HG02885 (cell line): ENCODE results near the gene KCNK6.

Experiments used
- ATAC-seq: cut with Tn5 transposase; IDR thresholded peaks from one replicate; pipeline ENCODE4 v1.9.1; 2021; ENCODE audit warnings: mild to moderate bottlenecking; ENCODE audit not compliant: unreplicated experiment, poor library complexity

Gene KCNK6

DNA sequence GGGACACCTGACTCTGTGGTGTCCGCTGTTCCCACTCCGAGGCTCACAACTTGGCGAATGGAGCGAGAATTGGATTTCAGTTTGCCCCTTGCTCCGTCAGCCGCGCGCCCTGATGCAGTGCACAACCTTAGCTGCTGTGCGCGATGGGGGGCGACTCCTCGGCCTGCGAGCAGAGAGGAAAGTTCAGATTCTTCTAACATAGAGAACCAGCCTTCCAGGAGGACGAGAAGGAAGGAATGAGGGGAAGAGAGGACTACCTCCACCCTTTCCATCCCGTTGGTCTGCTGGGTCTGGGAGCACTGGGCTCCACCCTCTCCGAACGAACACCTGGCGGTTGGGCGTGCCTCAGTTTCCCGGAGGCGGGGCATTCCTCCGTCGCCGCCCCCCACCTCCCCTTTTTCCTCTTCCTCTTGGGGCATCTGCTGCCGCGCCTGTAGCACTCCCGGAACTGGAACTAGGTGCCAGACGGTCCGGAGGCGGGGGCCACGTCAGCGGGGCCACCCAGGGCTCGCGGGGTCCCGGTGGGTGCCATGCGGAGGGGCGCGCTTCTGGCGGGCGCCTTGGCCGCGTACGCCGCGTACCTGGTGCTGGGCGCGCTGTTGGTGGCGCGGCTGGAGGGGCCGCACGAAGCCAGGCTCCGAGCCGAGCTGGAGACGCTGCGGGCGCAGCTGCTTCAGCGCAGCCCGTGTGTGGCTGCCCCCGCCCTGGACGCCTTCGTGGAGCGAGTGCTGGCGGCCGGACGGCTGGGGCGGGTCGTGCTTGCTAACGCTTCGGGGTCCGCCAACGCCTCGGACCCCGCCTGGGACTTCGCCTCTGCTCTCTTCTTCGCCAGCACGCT, at the start of gene KCNK6:
TSS of gene KCNK6 (plus strand) at position 425 of the 838 bp plus-strand sequence. CDS start at position 531, 106 bp downstream.
- ATAC-seq = no peak

DNA sequence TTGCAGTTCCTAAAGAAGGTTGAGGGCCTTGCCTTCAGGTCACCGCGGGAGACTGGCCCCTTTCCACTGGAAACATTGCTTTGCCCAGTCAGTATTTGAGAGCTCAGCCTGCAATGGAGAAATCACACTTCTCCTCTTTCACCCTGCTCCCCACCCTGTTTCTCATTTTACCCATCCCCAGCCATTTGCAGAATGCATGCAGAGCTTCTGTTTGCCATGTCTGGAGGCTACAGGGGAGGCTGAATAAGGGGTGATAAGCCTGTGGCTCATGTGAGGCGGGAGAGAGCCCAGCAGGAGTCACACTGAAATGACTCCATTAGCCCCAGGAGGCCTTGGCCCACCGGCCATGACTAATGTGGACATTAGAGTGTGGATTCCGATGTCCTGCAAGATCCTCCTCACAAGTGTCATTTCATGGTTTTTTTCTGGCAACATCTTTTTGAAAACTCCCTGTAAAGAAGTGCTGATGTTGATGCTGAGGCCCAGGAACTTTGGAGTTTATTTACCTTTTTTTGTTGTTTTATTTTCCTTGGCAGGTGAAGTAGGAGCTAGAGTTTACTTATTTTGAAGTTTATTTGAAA, 49.0 kb upstream of the KCNK6 start:
- ATAC-seq = no peak

DNA sequence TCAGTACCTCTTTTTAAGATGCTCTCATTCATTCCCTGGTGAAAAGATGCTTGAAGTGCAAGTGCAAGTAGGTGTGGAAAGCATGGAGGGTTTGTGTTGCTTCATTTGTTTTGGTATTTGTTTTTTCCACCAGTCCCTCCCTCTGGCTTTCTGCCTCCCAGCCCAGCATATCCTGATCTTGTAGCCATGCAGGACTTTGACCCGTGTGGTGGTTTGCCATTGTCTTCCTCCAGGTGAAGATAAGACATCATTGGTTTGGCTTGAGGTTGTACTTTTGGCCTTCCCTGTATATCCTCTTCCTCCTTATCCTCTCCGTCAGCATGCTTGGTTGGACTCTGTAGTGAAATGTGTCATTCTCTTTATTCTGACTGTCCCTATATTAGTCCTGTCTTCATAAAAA, 46.1 kb upstream of the KCNK6 start:
- ATAC-seq = no peak

DNA sequence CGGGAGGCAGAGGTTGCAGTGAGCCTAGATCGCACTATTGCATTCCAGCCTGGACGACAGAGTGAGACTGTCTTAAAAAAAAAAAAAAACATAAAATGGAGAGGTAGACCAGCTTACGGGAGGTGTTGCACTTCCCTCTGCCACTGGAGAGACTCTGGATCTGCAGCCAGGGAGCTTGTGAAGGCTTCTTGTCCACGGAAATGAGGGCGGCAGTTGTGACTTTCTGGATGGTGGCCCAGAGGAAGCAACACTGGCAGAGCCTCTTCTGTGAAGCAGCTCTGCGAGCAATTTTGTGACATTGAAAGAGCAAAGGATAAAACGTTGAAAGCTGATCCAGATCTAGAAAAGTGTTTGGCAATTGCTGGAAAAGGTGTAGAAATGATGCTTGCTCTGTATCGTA, 44.9 kb upstream of the KCNK6 start:
- ATAC-seq = no peak

DNA sequence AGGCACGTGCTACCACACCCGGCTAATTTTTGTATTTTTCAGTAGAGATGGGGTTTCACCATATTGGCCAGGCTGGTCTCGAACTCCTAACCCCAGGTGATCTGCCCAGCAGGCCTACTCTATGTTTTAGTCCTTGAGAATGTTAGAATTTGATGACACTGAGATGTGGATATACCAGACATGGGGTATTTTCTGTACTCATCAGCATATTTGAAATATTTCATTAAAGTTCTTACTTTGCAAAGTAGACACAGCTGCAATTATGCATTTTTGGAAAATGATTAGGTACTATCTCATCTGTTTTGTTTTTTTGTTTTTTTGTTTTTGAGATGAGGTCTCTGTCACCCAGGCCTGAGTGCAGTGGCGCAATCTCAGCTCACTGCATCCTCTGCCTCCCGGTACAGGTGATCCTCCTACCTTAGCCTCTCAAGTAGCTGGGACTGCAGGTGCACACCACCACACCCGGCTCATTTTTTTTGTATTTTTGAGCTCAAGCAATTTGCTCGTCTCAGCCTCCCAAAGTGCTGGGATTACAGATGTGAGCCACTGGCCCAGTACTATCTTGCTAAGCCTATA, 42.6 kb upstream of the KCNK6 start:
- no peak for ATAC-seq

DNA sequence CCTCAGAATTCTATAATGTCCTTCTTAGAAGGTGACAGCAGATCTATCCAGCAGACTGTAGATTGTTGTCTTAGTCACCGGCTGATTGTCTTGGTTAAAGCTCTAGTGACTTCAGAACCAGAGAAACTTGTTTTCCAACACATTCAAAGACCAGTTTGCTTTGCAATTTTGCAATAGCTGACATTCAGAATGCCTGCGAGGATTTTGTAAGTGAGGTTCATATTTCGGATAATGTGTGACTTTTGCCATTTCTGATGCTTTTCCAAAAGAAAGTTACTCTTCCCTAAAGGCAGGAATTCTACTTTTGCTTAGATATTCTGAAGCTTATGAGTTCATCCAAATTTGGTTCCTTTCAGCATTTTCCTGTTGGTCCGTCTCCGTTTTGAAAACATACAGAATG, 42.1 kb upstream of the KCNK6 start:
- no peak for ATAC-seq

DNA sequence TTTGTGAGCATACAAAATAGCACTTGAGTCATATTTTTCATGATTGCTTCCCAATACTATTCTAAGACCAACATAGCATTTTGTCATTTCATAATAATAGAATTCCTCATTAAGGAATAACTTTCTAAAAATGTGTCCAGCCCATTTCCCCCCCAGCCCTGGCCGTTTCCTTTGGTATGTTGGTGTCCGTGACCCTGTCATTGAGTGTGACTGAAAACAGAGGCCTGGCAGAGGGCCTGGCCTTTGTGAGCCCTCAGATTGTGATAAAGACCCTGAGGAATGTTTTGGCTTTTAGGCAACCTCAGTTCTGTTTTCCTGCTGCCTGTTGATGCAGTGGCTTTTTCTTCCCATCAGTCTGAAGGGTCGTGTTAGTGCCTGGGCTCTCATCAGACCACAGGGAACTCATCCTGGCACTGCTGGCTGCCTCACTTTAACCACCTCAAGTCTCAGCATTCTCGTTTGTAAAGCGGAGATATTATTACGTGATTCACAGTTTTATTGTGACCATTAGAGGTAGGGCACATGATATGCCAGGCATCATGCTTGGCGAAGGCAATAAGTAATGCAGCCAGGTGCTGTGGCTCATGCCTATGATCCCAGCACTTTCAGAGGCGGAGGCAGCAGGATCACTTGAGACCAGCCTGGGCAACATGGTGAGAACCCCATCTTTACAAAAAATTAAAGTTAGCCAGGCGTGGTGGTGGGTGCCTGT, 41.5 kb upstream of the KCNK6 start:
- no peak for ATAC-seq

DNA sequence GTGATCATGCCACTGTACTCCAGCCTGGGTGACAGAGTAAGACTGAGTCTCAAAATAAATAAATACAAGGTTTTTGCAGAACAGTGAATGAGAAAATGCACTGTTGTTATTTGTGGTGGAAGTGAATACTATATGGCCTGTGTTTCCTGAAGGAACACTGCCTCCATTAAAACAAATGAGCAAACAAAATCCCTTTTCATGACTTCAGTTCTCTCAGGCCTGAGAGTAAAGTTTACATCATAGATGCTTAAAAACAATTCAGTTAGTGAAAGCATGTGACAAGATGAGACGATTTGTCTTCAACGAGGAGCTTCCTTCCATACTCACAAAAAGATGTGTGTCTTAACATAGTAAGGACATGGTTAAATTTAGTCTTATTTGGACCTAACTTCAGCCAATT, 40.9 kb upstream of the KCNK6 start:
- ATAC-seq = no peak

DNA sequence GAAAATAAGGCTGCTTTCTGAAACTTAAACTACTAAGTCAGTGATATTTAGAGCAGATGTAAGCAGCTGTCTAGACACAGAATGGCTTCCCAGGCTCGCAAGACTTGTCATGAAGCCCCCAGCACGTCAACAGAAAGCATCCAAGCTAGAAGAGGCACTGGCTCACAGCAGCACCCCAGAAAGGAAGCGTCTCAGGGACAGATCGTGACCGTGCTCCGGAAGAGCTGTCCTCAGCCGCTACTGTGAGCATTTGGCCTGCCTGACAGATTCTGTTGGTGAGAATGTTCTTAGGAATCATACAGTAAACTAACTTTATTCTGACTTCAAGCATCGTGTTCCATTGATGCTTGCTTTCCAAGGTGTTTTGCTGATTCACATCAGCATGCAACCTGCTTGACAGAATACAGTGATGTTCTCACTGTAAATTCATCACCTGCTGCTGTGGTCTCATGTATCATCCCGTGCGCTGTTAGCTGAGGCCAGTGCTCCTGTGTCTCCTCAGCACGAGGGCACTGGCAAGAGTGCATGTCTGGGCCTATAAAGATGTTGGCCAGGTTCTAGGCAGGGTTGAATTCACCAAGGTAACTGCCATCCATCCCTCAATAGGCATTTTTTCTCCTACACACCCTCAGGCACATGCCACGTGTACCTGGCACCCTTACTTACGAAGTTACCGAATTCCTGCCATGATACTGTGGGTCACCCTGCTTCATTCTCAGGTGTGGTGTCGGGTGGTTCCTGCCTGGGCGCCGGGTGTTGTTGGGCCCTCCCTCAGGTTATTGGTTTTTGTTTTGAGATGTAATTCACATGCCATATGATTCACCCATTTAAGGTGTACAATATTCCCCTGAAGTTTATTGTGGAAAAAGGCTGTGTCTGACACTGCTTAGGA, 39.4 kb upstream of the KCNK6 start:
- no peak for ATAC-seq

DNA sequence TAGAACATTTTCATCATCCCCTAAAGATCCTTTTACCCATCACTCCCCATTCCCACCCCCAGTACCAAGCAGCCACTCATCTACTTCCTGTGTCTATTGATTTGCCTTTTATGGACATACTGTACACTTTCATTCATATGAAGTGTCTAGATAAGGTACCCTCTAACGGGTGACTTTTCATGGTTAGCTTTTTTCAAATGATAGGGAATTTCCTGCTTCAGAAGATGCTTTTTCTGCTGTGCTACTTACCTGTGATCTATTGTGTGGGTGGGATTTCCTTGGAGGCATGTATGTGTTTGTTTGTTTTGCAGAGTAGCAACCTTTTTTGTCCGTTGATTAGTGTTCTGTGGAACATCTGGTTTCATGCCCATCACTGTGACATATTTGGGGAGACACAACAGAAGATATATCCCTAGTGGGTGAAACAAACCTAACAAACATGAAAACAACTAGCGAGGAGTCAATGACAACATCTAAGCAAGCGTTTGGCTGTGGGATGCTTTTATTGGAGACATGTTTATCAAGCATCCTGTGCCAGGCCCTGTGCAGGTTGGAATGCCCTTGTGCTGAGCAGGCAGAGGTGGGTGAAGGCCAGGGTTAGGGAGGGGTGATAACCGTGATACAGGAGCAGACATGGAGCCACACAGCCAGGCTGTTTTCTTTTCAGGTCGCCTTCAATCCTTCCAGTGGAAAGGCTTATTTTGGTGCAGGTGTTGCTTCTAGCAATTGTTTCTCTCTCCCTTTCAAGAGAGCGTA, 37.7 kb upstream of the KCNK6 start:
- ATAC-seq = no peak

DNA sequence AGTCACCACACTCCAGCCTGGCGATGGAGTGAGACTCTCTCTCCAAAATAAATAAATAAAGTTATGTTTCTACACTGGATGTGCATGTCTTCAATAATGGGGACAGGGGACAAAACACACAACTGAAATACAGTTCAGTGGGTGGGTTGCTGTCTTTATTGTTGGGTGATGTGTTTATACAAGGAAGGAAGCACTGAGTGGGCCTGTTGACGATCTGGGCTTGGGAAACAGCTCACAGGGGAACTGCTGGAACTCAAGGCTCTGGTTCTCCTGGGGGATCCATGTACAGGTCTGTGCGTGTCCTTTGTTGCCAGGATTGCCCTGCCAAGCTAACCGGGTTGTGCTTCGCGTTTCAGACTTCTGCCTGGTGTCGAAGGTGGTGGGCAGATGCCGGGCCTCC, 36.4 kb upstream of the KCNK6 start:
- no peak for ATAC-seq

DNA sequence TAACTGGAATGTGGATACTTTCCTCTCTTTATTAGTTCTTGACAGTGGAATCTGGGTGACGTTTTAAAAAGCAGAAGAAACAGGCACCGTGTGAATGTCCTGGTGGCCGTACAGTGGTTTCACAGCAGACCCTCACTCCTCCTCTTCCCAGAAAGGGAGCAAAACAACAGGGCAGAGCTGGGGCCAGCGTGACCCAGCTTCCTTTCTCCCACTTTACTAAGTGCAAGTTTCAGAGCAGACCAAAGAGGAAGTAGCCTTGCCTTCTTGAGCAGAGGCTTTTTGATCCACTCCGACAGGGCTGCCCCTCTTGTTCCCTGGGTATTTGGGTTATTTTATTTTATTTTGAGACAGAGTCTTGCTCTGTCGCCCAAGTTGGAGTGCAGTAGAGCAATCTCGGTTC, 35.2 kb upstream of the KCNK6 start:
- no peak for ATAC-seq

DNA sequence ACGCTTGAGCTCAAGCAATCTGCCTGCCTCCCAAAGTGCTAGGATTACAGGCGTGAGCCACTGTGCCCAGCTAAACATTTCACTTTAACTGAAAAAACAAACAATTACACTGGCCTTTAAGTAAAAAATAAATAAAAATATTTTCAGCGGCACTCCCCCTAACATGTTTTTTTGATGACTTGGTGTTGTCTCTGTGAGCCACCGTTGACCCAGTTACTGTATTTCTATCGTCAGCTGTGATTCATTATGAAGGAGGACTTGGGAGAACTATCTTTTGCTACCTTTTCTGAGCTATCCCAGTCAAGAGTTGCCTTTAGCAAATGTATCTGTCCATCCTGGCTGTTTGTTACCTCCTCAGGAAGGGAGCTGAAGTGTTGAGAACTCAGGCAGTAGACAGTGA, 34.1 kb upstream of the KCNK6 start:
- ATAC-seq = no peak

DNA sequence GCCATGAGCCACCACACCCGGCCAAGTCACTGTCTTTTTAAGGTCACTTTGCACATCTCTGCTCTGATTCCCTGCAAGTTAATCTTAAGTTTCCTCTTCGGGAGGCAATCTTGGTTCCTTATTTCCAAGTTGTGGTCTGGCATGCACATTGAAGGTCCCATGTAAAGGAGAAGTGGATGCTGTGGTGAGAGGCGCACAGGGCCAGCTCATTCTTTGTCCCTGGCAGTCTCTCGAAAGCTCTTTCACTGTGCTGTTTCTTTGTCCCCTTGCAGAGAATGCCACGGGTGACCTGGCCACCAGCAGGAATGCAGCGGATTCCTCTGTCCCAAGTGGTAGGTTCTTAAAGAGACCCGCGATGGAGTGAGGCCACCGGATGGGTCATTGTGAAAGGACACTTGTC, 32.0 kb upstream of the KCNK6 start:
- no peak for ATAC-seq

DNA sequence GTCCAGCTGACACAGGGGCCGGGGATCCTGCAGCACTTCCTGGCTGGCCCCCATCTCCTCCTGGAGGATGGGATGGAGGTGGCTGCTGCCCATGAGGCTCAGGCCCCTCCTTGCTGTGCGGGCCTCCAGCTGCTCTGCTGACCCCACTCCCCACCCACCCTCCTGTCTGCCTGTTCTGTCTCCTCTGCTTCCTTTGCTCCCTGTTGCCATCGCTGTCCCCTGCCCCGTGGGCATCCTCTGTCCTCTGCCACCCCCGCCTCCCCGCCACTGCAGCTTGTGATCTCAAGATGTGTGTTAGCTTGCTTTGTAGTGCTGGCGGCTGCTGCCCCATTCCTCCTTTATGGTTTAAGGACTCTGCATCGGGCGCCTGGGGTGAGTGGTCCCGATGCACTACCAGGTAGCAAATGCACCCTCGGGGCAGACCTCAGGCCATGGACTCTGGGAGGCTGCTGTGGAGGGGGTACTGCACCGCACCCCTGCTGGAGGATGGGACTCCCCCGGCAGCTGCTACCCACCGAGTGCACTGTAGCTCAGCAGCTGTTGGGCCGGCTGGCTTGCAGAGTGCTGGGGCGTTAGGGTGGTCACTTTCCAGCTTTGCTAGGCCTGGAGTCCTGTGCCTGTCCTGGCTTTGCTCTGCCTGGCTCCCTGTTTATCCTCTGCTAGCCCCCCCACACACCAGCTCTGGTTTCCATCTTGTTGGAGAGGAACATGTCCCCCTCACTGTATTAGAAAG, 31.4 kb upstream of the KCNK6 start:
- no peak for ATAC-seq

DNA sequence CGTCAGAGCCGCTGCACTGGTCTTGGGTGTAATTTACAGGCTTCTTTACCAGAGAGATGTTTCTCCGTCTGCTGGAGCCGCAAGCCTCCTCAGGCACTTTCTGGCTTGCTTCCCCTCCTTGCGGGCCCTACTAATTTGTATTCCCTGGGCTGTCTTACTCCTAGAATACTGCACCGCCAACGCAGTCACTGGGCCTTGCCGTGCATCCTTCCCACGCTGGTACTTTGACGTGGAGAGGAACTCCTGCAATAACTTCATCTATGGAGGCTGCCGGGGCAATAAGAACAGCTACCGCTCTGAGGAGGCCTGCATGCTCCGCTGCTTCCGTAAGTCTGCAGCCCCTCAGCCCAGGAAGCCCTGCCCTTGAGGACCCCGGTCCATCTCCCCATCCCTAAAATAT, 29.7 kb upstream of the KCNK6 start:
- no peak for ATAC-seq

DNA sequence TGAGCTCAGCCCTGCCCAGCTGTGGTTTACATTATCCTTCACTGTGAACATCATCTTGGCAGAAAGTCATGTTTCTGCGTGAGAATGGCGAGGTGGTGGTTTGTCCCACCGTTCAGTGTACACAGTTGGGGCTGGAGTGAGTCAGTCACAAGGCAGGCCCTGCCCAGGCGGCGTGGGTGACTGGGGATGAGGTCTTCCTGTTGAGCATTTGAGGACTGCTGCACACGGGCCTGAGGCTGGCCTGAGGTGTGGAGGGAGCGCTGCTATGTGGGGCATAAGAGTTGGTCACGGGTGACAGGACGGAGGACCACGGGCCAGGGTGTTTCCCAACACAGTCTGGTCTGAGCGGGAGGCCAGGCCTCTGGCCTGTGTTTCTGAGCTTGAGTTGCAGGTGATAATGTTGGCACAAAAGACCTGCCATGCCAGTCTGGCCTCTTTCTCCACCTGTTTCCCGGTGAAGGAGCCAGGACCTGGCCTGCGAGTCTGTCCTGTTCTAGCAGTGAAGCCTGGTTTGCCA, 29.0 kb upstream of the KCNK6 start:
- ATAC-seq = no peak

DNA sequence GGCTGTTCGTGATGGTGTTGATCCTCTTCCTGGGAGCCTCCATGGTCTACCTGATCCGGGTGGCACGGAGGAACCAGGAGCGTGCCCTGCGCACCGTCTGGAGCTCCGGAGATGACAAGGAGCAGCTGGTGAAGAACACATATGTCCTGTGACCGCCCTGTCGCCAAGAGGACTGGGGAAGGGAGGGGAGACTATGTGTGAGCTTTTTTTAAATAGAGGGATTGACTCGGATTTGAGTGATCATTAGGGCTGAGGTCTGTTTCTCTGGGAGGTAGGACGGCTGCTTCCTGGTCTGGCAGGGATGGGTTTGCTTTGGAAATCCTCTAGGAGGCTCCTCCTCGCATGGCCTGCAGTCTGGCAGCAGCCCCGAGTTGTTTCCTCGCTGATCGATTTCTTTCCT, 27.8 kb upstream of the KCNK6 start:
- no peak for ATAC-seq

DNA sequence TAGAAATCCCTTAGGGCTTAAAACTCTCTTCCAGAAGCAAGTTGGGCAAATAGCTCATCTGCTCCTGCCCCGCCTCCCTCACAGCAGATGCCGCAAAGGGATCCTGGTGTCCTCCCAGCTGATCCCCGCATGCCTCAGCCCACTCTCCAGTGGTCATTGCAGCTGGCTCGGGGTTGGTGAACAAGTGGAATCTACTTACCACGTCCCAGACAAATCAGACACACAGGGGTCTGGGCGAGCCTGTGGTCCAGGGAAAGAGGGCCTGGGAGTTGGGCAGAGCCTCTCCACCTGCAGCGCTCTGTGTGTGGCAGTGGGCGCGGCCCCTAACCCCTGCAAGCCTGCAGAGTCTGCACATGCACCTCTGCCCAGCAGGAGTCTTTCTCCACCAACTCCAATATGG, 26.4 kb upstream of the KCNK6 start:
- ATAC-seq = no peak
